ENCODE measurements around the gene UBA52.
"Not testable (repeated sequence)": the region's sequence is repeated elsewhere in the genome, so short reads cannot be mapped to it uniquely, and the experiment has no call there.

The UBA52 gene

DNA sequence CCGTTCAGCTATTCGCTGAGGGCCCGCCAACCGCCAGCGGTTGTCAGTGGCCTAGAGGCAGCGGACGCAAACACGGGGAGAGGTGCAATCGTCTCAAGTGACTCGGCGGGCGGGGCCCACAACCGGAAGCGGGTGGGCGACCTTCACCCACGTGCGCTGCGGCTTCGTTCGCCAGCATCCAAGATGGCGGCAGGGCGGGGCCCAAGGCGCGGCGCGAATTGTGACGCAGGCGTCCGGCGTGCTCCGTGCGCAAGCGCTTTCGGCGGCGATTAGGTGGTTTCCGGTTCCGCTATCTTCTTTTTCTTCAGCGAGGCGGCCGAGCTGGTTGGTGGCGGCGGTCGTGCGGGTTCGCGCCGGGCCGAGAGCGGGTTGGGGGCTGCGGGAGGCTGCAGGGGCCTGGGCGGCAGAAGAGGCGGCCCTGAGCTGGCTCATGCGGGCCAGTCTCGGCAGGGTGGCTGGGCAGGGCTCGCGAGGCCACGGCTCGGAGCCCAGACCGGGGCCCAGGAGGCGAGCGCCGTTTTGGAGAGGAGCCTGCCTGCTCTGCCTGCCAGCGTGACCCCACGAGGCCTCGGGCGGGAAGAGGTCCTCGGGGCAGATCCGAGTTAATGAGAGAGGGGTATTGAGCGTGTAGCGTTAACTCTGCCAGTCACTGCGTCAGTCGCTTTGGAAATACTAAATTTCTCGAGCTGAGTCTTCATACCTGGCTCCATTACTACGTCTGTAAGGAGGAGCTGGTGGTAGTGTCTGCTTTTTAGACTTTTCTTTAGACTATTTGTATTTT is at the start of gene UBA52:
TSS of gene UBA52 (plus strand) at position 294 of the 781 bp plus-strand sequence. CDS start 1,444 bp downstream, outside the sequence.
- H3K36me3 Mint-ChIP-seq (ENCODE audit: low read depth) = peaks cover 75% of the 10 kb centered on the region
- H3K4me3 Mint-ChIP-seq = peak within 1 kb of the TSS; percentile 99
- H3K9me3 Mint-ChIP-seq = no peaks in the 10 kb centered on the region
- peaks cover 40% of the 10 kb centered on the region for H3K4me1 Mint-ChIP-seq (ENCODE audit: low read depth)
- peak within 1 kb of the TSS; percentile 98 for H3K27ac Mint-ChIP-seq
- H3K27me3 Mint-ChIP-seq = no peaks in the 10 kb centered on the region

DNA sequence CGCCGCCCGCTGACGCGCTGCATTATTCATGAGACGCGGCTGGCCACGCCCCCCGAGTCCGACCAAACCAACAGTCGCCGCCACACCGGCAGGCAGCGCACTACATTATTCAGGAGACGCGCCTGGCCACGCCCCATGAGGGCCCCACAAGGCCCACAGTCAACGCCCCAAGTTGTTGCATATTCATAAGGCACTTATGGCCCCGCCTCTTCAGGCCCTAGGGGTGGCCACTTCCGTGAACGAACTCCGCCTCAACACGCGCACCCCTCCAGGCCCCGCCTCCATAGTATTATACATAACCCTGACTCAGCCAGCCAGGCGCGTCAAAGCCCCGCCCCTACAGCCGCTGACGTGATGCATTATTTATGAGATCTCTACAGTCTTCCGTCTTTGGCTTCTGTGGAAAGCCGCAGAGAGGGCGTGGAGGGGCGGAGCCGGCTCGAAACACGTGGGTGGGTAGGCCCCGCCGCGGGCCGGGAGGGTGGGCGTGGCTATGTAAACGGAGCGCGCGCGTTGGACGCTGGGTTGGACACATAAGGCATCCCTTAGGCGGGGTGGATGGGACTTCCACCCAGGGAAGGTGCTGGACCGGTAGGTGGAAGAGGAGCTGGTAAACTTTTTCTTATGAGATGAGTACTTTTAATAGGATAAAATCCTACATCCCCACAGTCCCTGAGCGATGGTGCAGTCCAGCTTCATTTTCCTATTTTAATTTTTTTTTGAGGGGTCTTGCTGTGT is 49.4 kb upstream of the UBA52 start:
- no peaks in the 10 kb centered on the region for H3K9me3 Mint-ChIP-seq
- H3K4me1 Mint-ChIP-seq (ENCODE audit: low read depth) = peaks cover 14% of the 10 kb centered on the region
- H3K27me3 Mint-ChIP-seq = no peaks in the 10 kb centered on the region
- H3K4me3 Mint-ChIP-seq = peak overlapping the region; percentile 93
- peak overlapping the region; percentile 94 for H3K27ac Mint-ChIP-seq
- H3K36me3 Mint-ChIP-seq (ENCODE audit: low read depth) = no peaks in the 10 kb centered on the region

DNA sequence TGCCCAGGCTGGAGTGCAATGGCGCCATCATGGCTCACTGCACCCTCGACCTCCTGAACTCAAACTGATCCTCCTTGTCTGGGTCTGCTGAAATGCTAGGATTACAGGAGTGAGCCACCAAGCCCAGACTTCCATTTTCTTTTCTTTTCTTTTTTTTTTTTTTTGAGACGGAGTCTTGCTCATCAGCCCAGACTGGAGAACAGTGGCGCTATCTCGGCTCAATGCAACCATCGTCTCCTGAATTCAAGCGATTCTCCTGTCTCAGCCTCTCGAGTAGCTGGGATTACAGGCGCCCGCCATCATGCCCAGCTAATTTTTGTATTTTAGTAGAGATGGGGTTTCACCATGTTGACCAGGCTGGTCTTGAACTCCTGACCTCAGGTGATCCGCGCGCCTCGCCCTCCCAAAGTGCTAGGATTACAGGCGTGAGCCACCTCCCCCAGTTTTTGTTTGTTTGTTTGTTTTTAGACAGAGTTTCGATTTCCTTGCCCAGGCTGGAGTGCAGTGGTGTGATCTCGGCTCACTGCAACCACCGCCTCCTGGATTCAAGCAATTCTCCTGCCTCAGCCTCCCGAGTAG is 48.7 kb upstream of the UBA52 start:
- H3K27me3 Mint-ChIP-seq = not testable (repeated sequence)

DNA sequence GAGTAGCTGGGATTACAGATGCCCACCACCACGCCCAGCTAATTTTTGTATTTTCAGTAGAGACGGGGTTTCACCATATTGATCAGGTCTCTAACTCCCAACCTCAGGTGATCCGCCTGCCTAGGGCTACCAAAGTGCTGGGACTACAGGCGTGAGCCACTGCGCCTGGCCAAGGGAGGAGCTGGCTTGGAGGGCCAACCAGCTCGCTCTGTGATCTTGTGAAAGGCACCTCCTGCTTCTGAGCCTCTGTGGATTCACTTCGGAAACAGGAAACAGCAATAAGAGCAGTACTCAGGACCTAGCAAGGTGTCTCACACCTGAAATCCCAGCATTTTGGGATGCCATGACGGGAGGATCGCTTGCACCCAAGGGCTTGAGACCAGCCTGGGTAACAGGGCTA is 47.8 kb upstream of the UBA52 start:
- Mint-ChIP-seq H3K36me3 (ENCODE audit: low read depth) (no peaks in the 10 kb centered on the region), H3K27me3 (no peaks in the 10 kb centered on the region), H3K4me1 (ENCODE audit: low read depth) (peaks cover 14% of the 10 kb centered on the region), H3K9me3 (no peaks in the 10 kb centered on the region), H3K4me3 (no peak overlapping the region), H3K27ac (no peak overlapping the region)

More for the DNA sequence above, 48.7 kb upstream of the UBA52 start:
- peak overlapping the region; percentile 94 for H3K27ac Mint-ChIP-seq
- H3K9me3 Mint-ChIP-seq; H3K36me3 Mint-ChIP-seq (ENCODE audit: low read depth): not testable (repeated sequence)
- H3K4me3 Mint-ChIP-seq = peak overlapping the region; percentile 93
- peaks cover 14% of the 10 kb centered on the region for H3K4me1 Mint-ChIP-seq (ENCODE audit: low read depth)

DNA sequence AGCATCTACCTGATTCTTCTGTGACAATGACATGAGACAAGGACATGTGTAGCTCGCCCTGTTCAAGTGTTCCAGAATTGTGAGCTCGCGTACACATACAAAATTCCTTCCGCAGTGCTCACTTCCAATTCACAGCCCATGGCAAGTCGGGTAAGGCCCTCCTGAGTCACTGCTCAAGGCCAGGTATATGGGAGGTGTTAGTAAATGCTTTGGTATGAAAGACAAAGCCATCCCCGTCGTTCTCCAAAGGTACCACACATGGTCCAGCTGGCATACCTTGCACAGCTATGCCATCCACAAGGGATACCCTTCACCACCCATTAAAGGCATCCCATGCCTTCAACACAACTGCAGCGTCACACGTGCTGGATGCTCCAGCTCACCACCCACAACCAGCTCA is 45.3 kb upstream of the UBA52 start:
- Mint-ChIP-seq H3K27ac (no peak overlapping the region), H3K4me3 (no peak overlapping the region), H3K9me3 (no peaks in the 10 kb centered on the region), H3K27me3 (no peaks in the 10 kb centered on the region), H3K36me3 (ENCODE audit: low read depth) (peaks cover 2% of the 10 kb centered on the region), H3K4me1 (ENCODE audit: low read depth) (peaks cover 3% of the 10 kb centered on the region)

DNA sequence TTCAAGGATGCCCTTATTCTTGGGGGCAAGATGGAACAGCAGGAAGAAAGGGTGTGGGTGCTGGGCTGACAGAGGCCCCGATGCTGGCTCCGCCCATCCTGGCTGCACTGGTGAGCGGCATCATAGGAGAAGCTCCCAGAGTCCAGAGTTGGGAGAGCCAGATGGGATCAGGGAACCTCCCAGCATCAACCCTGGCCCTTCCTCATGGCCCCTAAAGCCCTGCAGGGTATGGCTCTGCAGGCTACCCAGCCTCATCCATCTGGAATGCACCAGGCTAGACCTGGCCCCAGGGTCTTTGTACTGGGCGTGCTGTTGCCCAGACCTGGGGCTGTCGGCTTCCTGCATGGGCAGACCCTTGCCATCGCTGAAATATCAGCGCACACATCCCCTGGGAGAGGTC is 41.9 kb upstream of the UBA52 start:
- no peaks in the 10 kb centered on the region for H3K27me3 Mint-ChIP-seq
- no peak overlapping the region for H3K27ac Mint-ChIP-seq
- H3K9me3 Mint-ChIP-seq = no peaks in the 10 kb centered on the region
- H3K4me1 Mint-ChIP-seq (ENCODE audit: low read depth) = no peaks in the 10 kb centered on the region
- H3K36me3 Mint-ChIP-seq (ENCODE audit: low read depth) = peaks cover 16% of the 10 kb centered on the region
- H3K4me3 Mint-ChIP-seq = no peak overlapping the region

DNA sequence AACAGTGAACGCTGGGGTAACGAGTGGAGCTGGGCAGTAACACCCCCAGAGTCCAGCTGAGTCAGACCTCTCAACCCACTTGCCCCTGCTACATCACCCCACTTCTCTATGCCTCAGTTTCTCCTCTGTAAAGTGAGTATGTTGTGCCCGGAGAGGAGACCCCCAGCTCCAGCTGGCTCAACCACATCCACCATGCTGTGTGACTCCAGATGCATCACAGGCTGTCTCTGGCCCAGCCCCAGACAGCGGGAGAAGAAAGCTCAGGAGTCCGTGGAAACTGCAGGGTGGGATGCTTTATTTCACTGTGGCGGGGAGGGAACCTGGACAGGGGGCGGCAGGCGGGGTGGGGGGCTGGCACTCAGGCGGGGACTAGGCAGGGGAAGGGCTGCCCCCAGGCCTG is 40.2 kb upstream of the UBA52 start:
- Mint-ChIP-seq H3K4me1 (ENCODE audit: low read depth) (no peaks in the 10 kb centered on the region), H3K9me3 (no peaks in the 10 kb centered on the region), H3K27ac (no peak overlapping the region), H3K36me3 (ENCODE audit: low read depth) (peaks cover 24% of the 10 kb centered on the region), H3K4me3 (no peak overlapping the region), H3K27me3 (no peaks in the 10 kb centered on the region)

DNA sequence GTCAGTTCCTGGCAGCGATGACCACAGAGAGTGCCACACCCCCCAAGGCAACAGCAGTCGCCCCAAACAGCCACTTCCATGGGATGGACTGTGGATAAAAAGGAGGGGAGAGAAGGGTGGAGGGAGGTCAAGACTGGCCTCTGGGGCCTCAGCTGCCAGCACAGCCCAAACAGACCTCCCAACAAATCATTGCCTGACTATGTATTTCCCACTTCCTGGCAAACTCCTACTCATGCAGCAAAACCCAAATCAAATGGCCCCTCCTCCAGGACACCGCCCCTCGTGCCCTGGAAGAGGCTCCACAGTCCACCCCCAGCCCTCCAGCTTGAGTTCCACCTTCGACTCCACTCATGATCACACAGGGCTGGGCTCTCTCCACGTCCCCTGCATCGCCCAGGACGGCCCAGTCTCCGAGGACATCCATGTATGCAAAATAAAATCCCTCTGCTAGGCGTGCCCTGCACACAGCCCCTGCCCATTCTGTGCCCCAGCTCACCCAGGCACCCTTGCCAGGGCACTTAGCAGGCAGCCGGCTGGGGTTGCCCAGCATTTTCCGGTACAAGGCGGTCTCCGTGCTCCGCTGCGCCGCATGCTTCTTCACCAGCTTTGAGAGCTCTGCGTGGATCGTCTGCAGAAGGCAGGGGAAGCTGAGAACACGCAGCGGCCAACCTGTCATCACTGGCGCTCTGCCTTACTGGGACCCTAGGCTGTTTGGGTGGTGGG is 39.3 kb upstream of the UBA52 start:
- Mint-ChIP-seq H3K9me3 (no peaks in the 10 kb centered on the region), H3K27me3 (no peaks in the 10 kb centered on the region), H3K27ac (no peak overlapping the region), H3K36me3 (ENCODE audit: low read depth) (peaks cover 29% of the 10 kb centered on the region), H3K4me1 (ENCODE audit: low read depth) (no peaks in the 10 kb centered on the region), H3K4me3 (no peak overlapping the region)

DNA sequence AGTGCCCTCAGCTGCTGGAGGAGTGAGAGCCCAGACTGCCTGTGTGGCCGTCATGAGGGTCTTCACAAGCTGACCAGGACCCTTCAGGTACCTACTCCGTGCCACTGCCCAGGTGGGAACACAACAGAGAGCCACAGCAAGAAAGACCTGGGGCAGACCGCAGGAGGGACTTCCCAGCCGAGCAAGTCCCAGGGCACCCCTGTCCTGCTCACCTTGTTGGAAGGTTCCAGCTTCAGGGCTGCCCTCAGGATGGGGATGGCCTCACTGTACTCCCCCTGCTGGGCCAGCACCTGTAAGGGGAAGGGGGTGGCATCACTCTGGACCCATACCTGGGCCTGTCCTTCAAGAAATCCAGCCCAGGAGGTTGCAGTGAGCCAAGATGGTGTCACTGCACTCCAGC is 38.6 kb upstream of the UBA52 start:
- Mint-ChIP-seq H3K36me3 (ENCODE audit: low read depth) (peaks cover 33% of the 10 kb centered on the region), H3K9me3 (no peaks in the 10 kb centered on the region), H3K27me3 (no peaks in the 10 kb centered on the region), H3K4me1 (ENCODE audit: low read depth) (no peaks in the 10 kb centered on the region), H3K27ac (no peak overlapping the region), H3K4me3 (no peak overlapping the region)

DNA sequence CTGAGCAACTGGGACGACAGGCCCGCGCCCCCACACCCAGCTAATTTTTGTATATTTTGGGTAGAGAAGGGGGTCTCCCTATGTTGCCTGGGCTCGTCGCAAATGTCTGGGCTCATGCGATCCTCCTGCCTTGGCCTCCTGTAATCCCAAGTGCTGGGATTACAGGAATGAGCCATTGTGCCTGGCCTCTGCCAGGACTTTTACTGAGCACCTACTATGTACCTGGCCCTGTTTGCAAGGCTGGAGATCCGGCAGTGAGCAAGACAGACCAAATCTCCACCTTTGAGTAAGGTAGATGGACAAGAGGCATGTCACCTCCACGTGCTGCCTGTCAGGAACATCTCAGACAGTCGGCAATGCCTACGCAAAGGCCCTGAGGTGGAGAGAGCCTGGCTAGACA is 35.2 kb upstream of the UBA52 start:
- Mint-ChIP-seq H3K4me3 (no peak overlapping the region), H3K9me3 (no peaks in the 10 kb centered on the region), H3K27ac (no peak overlapping the region), H3K27me3 (no peaks in the 10 kb centered on the region), H3K4me1 (ENCODE audit: low read depth) (peaks cover 8% of the 10 kb centered on the region), H3K36me3 (ENCODE audit: low read depth) (peaks cover 38% of the 10 kb centered on the region)

DNA sequence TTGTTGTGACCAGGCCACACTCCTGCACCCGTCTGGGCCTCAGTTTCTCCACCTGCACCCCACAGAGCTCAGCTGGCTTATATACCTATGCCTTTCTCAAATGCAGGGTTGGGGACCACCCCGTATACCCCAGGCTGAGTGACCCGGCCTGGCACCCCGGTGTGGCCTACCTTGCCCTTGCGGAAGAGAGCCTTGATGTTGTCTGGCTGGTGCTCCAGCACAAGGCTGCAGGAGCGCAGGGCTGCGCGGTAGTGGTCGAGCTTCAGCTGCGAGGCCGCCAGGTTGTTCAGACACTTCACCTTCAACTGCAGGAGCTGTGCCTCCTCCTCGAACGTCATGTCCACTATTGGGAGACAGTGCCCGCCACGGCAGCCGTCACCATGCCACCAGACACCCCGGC is 34.2 kb upstream of the UBA52 start:
- Mint-ChIP-seq H3K9me3 (no peaks in the 10 kb centered on the region), H3K36me3 (ENCODE audit: low read depth) (peaks cover 35% of the 10 kb centered on the region), H3K4me3 (no peak overlapping the region), H3K4me1 (ENCODE audit: low read depth) (peaks cover 16% of the 10 kb centered on the region), H3K27ac (no peak overlapping the region), H3K27me3 (no peaks in the 10 kb centered on the region)

DNA sequence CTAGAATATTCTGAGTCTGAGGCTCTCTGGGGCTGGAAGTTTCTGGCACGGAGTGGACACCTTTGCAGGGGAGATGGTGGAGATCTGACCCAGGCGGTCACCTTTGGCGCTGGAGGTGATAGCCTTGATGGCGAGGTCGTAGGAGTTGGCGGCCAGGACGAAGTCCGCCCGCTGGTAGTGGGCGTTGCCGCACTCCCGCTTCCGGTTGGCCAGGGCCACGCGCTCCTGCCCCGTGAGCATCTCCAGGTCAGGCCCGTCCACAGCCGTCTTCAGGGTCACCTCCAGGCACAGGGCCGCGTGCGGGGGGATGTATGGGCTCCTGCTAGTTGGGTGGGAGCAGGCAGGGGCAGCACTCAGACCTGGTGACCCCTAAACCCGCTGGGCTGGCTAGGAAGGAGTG is 33.5 kb upstream of the UBA52 start:
- peaks cover 29% of the 10 kb centered on the region for H3K36me3 Mint-ChIP-seq (ENCODE audit: low read depth)
- H3K4me3 Mint-ChIP-seq = no peak overlapping the region
- peaks cover 19% of the 10 kb centered on the region for H3K4me1 Mint-ChIP-seq (ENCODE audit: low read depth)

DNA sequence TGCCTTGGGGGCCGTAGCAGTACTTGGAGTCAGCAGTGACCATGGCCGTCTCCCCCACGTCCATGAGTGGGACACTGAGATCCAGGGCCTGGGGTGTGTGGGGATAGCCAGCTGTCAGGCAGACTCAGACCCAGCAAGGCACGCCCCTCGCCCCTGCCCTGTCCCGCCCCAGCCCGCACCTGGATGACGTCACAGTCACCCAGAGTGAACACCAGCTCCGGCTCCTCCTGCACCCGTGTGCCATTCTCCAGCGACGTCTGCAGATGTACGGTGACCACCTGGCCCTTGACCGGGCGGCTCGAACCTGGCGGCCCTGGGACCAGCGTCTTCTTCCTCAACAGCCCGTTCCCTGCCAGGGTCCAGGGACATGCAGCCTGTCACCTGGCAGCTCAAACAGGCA is 32.3 kb upstream of the UBA52 start:
- no peaks in the 10 kb centered on the region for H3K9me3 Mint-ChIP-seq
- H3K27ac Mint-ChIP-seq = no peak overlapping the region
- H3K4me1 Mint-ChIP-seq (ENCODE audit: low read depth) = peaks cover 26% of the 10 kb centered on the region
- peaks cover 26% of the 10 kb centered on the region for H3K36me3 Mint-ChIP-seq (ENCODE audit: low read depth)
- no peak overlapping the region for H3K4me3 Mint-ChIP-seq
- H3K27me3 Mint-ChIP-seq = no peaks in the 10 kb centered on the region

More for the DNA sequence above, 33.5 kb upstream of the UBA52 start:
- H3K9me3 Mint-ChIP-seq = no peaks in the 10 kb centered on the region
- no peaks in the 10 kb centered on the region for H3K27me3 Mint-ChIP-seq
- H3K27ac Mint-ChIP-seq = no peak overlapping the region

DNA sequence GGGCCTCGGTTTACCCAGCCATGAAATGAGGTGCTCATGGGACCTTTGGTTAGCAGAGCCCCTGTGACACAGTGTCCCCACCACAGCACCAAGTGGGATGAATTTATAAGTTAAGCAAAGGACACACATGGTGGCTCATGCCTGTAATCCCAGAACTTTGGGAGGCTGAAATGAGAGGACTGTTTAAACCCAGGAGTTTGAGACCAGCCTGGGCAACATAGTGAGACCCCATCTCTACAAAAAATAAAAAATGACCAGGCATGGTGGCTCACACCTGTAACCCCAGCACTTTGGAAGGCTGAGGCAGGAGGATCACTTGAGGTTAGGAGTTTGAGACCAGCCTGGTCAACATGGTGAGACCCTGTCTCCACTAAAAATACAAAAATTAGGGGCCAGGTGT is 31.5 kb upstream of the UBA52 start:
- H3K27me3 Mint-ChIP-seq, H3K9me3 Mint-ChIP-seq, H3K27ac Mint-ChIP-seq, H3K4me3 Mint-ChIP-seq: not testable (repeated sequence)
- Mint-ChIP-seq H3K4me1 (ENCODE audit: low read depth) (peaks cover 34% of the 10 kb centered on the region), H3K36me3 (ENCODE audit: low read depth) (peaks cover 25% of the 10 kb centered on the region)
